Stimulated activated CD4-positive, alpha-beta T cell treated with anti-CD3 and anti-CD28 coated beads, Interleukin-12 subunit alpha, Interleukin-12 subunit beta, amount 100 ng/mL, for 24 hours (primary cell): ENCODE results near the gene THRAP3.
A peak's percentile ranks its signal among the peaks of the same experiment; 100 is the strongest.
"Not testable (repeated sequence)": the region's sequence is repeated elsewhere in the genome, so short reads cannot be mapped to it uniquely, and the experiment has no call there.

ENCODE experiments used
- DNase-seq, 2 experiments: peaks; one replicate each; pipeline ENCODE4 v3.0.0-alpha.2; 2020; ENCODE audit warnings: low read depth in 2 of 2

THRAP3 gene, protein sequence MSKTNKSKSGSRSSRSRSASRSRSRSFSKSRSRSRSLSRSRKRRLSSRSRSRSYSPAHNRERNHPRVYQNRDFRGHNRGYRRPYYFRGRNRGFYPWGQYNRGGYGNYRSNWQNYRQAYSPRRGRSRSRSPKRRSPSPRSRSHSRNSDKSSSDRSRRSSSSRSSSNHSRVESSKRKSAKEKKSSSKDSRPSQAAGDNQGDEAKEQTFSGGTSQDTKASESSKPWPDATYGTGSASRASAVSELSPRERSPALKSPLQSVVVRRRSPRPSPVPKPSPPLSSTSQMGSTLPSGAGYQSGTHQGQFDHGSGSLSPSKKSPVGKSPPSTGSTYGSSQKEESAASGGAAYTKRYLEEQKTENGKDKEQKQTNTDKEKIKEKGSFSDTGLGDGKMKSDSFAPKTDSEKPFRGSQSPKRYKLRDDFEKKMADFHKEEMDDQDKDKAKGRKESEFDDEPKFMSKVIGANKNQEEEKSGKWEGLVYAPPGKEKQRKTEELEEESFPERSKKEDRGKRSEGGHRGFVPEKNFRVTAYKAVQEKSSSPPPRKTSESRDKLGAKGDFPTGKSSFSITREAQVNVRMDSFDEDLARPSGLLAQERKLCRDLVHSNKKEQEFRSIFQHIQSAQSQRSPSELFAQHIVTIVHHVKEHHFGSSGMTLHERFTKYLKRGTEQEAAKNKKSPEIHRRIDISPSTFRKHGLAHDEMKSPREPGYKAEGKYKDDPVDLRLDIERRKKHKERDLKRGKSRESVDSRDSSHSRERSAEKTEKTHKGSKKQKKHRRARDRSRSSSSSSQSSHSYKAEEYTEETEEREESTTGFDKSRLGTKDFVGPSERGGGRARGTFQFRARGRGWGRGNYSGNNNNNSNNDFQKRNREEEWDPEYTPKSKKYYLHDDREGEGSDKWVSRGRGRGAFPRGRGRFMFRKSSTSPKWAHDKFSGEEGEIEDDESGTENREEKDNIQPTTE

DNA sequence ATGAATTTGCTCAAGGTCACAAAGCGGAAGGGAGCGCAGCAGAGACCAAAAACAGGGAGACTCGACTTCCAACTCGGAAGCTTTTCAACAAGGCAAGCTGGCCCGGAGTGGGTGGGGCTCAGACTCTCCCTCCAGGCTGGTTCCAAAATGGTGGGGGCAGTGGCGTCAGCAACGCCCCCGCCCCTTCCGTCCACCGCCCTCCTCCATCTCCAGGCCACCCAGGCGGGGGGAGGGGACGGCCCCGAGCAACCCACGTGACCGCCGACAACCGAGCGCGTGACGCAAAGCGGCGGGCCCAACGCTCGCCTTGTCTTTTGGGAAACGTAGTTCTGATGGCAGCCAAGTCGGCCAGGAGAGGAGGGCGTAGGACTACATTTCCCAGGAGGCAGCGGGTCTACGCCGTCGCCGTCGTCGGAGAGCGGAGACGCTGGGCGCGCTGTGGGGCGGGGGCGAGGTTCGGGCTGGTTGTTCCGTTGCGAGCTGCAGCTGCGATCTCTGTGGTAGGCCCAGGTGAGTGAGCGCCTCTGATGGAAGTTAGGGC, at the start of gene THRAP3:
TSS of gene THRAP3 (plus strand) at position 448 of the 541 bp plus-strand sequence. CDS start 58,121 bp downstream, outside the sequence.
- peak; percentile 99 for DNase-seq

DNA sequence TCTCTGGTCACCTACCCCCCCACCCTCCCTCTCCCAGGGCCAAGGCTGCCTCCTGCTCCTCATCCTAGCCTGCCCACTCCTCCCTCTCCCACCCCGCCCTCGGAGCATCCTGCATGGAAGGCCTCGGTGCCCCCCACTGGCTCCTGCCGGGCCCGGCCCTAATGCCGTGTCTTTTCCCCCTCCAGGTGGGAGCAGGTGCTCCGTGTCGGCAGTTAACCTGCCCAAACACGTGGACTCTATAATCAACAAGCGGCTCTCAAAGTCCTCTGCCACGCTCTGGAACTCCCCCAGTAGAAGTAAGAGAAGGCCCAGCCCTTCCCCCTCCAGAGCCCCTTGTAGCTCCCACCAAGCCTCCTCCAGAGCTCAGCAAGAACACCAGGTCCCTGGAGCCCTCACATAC, 49.5 kb upstream of the THRAP3 start:
- no peak for DNase-seq

DNA sequence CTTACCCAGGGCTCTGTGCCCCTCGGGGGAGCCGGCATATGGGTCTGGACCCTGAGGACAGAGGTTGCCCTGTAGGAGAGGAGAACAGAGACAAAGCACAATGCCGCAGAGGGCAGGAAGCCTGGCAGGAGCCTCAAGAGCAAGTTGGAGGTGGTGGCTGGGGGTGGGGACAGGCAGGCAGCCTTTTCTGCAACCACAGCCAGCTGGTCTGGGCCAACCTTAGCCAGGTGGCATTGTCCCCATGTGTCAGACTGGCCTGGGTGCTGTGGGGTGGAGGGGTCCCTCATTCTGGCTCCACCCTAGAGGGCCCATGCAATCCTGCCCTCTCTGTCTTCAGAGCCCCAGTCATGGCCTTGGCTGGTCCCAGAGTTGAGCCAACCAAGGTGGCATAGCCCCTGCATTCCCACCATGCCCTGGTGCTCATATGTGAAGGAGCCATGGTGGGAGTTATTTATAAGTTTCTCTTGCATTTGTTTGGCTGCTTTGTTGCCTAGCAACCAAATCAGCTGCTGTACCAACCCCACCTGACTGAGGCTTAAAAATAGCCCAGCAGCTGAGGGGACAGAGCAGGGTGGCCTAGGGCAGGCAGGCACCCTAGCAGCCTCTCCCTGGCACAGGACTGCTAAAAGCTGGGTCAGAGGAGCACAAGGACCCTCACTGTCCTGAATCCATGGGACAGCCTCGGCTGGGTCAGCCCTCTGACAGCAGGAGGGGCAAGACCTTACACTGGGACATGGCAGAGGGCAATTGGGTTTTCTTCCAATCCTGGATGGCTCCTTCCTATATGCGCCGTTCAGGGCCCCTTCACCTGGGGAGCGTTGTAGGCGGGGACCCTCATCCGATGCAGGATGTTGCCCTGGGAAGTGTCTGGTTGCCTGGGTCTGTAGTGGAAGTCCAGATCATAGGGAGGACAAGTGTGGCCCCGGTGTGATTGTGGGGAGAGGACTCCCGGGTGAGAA, 48.8 kb upstream of the THRAP3 start:
- DNase-seq = no peak

DNA sequence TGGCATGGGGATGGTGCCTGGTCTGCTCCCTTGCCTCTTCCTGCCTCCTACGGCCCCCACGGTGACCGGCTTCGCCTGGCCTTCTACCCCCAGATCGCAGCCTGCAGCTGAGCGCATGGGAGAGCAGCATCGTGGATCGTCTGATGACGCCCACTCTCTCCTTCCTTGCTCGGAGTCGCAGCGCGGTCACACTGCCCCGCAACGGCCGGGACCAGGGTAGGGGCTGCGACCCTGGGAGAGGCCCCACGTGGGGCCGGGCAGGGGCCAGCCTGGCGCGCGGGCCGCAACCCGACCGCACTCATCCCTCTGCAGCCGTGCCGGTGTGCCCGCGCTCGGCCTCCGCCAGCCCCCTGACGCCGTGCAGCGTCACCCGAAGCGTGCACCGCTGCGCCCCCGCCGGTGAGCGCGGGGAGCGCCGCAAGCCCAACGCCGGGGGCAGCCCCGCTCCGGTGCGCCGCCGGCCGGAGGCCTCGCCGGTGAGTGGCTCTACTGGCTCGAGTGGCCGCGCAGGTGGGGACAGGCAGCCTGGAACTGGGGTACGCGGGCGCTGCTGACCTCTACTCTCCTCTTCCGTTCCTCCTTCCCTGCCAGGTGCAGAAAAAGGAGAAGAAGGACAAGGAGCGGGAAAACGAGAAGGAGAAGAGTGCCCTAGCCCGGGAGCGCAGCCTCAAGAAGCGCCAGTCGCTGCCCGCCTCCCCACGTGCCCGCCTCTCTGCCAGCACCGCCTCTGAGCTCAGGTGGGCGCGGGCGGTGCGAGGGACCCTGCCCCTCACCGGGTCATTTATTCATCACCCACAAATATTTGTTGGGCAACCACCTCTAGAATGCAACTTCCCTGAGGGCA, 47.9 kb upstream of the THRAP3 start:
- no peak for DNase-seq

DNA sequence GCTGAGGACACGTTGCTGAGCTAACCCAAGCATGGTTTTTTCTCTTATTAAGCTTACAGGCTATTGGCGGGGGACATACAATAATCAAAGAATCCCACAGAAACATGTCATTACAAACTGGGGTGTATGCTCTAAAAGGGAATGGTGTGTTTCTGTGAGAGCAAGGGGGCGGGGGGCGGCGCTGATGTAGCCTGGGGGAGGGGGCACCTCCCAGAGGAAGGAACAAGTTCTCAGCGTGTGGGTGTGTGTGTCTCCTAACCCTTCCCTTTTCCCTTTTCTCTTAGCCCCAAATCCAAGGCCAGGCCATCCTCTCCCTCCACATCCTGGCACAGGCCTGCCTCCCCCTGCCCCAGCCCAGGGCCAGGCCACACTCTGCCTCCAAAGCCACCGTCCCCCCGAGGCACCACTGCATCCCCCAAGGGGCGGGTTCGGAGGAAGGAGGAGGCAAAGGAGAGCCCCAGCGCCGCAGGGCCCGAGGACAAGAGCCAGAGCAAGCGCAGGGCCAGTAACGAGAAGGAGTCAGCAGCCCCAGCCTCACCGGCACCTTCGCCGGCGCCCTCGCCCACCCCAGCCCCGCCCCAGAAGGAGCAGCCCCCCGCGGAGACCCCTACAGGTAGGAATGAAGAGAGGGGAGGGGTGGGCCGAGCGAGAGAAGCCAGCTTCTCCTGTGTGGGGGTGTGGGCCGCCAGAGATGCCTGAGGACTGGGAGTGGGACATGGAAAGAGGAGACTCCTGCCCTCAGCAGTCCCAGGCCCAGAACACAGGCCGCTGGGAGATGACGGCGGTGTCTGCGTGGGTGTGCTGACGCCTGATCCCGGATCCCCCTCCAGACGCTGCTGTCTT, 46.4 kb upstream of the THRAP3 start:
- DNase-seq = no peak

DNA sequence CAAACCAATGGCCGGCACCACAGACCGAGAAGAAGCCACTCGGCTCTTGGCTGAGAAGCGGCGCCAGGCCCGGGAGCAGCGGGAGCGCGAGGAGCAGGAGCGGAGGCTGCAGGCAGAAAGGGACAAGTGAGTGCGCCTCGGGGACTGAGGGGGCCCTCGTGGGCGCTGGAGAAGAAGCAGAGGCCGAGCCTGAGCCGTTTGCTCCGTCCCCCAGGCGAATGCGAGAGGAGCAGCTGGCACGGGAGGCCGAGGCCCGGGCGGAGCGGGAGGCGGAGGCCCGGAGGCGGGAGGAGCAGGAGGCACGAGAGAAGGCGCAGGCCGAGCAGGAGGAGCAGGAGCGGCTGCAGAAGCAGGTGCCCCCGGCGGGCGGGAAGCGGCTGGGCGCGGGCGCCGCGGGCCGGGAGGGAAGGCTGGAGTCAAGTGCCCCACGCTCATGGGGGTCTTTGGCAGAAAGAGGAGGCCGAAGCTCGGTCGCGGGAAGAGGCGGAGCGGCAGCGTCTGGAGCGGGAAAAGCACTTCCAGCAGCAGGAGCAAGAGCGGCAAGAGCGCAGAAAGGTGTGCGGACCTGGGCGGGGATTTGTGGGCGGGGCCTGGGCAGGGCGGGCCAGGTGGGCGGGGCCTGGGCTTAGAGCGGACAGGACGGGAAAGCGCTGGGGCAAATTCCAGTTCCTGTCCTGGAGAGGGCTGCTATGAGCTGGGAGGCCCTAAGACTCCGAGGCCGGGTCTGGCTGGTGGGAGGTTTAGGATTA, 45.6 kb upstream of the THRAP3 start:
- DNase-seq = no peak

DNA sequence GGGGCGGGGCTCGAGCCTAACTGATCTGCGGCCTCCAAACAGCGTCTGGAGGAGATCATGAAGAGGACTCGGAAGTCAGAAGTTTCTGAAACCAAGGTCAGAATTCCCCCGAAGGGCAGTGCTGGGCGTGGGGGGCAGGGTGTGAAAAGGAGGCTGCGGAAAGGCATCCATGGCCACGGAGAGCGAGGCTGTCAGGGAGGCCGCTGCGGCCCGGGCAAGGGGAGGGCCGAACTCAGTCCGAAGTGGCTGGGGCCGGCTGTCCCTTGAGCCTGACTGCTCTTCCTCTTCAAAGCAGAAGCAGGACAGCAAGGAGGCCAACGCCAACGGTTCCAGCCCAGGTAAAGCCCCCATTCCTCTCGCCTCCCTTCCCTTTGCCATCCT, 45.0 kb upstream of the THRAP3 start:
- DNase-seq = no peak

DNA sequence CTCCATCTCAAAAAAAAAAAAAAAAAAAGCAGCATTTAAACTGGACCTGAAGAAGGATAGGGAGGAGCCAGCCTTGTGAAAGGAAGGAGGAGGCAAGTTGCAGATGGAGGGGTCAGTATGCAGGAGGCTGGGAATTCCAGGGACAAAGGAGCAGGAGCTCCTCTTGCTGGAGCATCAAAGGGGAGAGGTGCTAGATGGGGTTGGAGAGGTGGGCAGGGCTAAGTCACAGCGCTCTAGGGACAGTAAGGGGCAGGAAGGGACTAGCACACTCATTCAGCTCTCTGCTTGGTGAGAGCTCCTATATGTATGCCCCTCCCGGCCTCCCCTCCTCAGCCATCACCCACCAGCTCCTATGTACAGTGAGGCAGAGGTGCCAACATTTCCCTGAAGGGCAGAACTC, 41.5 kb upstream of the THRAP3 start:
- DNase-seq = no peak

DNA sequence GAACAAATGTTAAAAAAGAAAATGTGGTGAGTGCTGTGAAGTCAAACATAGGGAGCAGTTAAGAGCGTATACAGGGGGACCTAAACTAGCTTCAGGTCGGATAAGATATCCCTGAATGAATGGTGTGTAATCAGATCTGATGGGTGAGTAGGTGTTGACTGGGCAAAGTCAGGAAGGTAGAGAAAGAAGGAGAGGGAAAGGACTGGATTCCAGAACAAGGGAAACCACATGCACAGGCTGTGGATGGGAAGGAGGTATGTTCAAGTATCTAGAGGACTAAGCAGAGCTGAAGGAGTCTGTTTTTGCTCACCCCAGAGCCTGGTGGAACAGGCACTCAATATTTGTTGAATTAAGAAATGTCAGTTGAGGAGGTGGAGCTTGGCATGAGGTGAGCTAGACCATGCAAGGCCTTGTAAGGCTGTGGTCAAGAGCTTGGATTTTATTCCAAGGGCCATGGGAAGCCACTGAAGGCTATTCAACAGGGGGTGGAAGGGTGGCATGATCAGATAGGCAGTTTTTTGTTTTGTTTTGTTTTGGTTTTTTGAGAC, 40.9 kb upstream of the THRAP3 start:
- DNase-seq = no peak

DNA sequence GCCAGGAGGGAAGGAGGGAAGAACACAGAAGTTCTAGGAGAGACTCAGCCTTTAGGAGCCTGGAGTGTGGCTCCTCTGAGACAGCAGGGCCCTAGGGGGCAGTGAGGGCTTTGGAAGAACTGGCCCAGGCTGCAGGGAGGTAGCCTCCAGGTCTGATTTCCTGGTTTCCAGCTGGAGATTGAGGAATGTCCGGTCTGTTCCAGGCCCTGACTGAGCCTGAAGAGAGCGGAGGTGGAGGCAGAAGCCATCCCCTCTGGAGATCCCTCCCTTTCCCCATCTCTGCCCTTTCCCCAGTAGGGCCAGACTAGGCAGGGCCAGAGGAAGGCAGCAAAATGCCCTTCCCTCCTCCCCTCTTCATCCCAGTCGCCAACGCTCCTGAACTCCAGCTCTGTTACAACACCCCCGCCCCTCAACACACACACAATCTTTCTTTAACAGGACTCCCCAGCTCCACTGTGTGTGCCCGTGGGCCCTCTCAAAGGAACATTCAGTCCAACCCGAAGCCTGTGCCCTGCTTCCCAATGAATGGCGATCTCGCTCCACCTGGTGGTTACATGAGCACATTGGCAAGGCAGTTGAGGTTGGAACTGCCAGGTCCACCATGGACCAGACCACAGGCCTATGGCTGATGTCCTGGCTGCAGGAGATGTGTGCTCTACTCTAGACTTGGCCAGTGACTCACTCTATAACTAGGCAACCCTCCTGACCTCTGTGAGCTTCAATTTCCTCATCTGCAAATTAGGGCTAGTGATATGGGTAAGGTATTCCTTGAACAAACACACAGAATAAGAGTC, 36.2 kb upstream of the THRAP3 start:
- peak; percentile 53 to 67 for DNase-seq

DNA sequence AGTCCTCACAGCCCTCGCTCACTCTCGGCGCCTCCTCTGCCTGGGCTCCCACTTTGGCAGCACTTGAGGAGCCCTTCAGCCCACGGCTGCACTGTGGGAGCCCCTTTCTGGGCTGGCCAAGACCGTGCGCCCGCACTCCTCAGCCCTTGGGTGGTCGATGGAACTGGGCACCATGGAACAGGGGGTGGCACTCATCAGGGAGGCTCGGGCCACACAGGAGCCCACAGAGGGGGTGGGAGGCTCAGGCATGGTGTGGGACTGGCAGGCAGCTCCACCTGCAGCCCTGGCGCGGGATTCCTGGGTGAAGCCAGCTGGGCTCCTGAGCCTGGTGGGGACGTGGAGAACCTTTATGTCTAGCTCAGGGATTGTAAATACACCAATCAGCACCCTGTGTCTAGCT, 27.4 kb upstream of the THRAP3 start:
- not testable (repeated sequence) for DNase-seq

DNA sequence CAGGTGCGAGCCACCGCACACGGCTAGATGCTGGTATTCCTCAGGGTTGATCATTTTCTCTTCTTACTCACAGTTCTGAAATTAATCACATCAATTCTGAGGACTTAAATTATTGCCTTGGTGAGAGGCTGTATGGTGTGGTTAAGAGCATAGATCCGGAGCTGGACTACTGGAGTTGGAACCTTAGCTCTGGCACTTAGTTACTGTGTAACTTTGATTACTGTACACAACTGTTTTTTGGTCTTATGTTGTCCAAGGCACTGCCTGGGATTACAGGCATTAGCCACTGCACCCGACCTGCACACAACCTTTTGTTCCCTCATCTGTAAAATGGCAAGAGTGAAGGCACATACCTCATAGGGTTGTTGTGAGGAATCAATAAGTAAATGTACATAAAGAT, 25.6 kb upstream of the THRAP3 start:
- no peak for DNase-seq

DNA sequence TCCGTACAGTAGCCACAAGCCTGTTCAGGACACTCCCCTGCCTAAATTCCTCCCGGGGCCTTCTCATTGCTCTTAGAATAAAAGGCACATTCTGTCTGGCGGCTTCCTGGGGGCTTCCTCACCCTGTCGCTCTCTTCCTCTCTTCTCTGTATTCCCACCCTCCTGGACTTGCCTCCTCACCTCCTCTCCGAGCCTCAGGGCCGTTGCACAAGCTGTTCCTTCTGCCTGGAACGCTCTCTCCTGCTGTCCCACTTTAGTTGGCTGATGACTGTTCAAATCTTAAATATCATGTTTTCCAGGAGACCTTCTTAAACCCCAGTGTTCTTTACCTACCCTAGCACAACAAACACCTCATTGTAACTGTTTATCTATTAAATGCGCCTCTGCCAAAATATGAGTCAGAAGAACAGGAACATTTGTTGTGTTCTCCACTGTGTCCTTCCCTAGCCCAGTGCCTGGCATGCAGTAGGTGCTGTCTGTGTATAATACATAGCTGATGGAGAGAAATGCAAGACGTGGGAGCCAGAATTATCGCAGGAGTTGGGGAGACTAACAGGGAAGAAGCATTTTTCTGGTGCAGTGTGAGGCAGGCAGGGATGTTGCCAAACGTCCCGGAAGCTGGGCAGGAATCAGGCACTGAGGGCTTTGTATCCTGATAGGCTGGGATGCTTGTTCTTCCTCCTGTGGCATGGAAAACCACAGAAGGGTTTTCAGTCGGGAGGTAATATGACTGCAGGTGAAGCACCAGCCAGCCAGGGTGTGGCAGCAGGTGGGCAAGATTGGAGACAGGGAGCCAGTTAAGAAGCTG, 24.1 kb upstream of the THRAP3 start:
- DNase-seq = no peak

DNA sequence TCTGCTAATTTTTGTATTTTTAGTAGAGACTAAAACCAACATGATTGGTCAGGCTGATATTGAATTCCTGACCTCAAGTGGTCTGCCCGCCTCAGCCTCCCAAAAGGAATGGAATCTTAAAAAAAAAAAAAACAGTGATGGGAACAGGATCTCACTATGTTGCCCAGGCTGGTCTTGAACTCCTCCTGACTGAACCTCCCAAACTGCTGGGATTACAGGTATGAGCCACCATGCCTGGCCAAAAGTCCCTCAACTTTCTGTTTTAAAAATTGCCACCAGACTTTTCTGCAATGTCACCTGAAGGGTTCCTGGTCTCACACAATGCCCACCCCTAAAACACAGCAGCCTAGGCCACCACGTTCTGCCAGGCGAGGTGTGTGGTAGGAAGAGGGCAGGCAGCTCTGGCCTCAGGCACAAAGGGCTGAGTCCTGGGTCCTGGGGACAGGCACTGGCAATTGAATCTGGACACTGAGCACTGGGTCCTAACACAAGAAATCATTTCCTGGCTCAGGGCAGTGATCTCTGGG, 21.2 kb upstream of the THRAP3 start:
- no peak for DNase-seq

DNA sequence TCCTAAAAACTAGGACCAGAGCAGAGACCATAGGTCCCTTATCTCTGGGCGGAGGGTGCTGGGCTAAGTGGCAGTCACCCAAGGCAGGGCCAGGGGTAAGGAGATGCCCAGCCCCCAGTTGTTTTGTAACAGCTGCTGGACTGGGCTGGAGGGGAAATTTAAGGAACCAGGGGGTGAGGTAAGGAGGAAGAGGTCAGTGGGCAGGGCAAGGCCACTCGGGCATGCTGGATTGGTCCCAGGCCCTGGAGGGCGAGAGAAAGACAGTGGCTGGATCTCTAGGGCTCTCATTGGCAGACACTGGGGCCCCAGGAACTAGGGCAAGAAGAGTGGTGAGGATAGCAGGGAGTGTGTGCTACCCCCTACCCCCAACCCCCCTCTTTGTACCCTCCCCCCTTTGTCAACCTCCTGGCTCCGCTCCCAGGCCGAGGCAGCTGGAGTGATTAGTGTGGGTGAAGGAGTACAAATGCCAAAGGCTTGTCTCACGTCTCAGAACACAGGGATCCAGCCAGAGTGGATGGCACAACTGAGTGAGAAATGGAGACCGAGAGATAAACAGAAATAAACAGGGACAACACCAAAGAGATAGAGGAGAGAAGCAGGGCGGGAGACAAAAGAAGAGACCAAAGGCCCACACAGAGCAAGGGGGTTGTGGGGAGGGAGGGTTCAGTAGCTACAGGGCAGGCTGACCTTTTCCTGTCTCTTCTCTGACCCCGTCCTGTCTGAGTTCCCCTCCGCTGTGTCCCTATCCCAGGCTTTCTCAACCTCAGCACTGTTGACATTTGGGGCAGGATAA, 20.5 kb upstream of the THRAP3 start:
- DNase-seq = no peak
